ENCODE measurements around the gene UCHL5.

Gene UCHL5

DNA sequence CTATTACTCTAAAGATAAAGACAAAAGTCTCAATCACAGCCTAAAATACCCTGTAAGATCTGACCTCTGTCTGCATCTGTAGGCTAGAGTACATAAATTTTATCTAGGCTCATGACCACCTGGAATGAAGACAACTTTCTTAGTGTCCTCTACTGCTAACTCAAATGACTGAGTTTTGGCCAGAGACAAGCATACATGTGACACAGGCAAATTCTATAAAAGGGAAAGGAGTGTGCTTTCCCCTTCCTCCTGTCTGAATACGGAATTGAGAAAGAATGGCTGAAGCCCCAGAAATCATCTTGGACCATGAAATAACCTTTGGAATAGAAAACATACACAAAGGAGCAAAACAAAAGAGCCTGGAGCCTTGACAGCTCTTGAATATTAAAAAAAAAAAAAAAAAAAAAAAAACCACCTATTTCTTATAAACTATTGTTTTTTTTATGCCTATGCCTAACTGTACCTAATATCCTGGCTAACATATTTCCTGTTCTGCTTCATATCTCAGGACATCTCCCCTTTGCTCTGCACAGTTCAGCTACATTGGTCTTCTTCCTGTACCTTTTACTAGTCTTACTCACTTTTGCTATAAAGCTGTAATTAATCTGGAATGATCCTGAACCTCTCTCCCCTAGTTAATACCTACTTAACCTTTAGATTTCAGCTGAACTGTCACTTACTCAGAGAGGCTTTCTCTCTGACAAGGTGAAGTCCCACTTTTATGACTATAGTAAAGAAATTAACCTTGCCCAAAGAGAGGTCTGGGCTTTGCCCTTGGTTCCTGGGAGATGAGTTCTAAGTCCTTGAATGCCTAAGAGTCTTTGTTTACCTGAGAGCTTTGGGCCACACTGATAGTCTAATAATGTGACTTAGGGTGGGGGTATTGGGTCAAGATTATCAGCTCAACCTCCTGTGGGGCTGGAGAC is 16.1 kb downstream of the UCHL5 start:
- no peak for TF ChIP-seq TCF12 (IDR thresholded peaks at IDR 0.05; ENCODE audit: low read depth)
- TF ChIP-seq, protein P1, sequence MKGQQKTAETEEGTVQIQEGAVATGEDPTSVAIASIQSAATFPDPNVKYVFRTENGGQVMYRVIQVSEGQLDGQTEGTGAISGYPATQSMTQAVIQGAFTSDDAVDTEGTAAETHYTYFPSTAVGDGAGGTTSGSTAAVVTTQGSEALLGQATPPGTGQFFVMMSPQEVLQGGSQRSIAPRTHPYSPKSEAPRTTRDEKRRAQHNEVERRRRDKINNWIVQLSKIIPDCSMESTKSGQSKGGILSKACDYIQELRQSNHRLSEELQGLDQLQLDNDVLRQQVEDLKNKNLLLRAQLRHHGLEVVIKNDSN (IDR thresholded peaks at IDR 0.05) = no peak
- TF ChIP-seq CEBPB (IDR thresholded peaks at IDR 0.05) = no peak
- TF ChIP-seq, protein P2, sequence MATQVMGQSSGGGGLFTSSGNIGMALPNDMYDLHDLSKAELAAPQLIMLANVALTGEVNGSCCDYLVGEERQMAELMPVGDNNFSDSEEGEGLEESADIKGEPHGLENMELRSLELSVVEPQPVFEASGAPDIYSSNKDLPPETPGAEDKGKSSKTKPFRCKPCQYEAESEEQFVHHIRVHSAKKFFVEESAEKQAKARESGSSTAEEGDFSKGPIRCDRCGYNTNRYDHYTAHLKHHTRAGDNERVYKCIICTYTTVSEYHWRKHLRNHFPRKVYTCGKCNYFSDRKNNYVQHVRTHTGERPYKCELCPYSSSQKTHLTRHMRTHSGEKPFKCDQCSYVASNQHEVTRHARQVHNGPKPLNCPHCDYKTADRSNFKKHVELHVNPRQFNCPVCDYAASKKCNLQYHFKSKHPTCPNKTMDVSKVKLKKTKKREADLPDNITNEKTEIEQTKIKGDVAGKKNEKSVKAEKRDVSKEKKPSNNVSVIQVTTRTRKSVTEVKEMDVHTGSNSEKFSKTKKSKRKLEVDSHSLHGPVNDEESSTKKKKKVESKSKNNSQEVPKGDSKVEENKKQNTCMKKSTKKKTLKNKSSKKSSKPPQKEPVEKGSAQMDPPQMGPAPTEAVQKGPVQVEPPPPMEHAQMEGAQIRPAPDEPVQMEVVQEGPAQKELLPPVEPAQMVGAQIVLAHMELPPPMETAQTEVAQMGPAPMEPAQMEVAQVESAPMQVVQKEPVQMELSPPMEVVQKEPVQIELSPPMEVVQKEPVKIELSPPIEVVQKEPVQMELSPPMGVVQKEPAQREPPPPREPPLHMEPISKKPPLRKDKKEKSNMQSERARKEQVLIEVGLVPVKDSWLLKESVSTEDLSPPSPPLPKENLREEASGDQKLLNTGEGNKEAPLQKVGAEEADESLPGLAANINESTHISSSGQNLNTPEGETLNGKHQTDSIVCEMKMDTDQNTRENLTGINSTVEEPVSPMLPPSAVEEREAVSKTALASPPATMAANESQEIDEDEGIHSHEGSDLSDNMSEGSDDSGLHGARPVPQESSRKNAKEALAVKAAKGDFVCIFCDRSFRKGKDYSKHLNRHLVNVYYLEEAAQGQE (IDR thresholded peaks at IDR 0.05; ENCODE audit: low read depth) = no peak
- TF ChIP-seq ZBTB7A (IDR thresholded peaks at IDR 0.05; ENCODE audit: low read depth) = no peak
- TF ChIP-seq EP300 (IDR thresholded peaks at IDR 0.05; ENCODE audit: borderline replicate concordance) = no peak
- TF ChIP-seq RAD21 (IDR thresholded peaks at IDR 0.05; ENCODE audit: low read depth) = no peak

DNA sequence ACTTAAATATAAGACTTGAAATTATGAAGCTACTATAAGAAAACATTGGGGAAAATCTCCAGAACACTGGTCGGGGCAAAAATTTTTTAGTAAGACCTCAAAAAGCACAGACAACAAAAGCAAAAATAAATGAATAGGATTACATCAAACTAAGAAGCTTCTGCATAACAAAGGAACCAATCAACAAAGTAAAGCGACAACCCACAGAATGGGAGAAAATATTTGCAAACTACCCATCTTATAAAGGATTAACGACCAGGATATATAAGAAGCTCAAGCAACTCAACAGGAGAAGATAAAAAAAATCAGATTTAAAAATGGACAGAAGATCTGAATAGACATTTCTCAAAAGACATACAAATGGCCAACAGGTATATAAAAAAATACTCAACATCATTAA is 19.1 kb downstream of the UCHL5 start:
- TF ChIP-seq, protein P1 (IDR thresholded peaks at IDR 0.05) = no peak
- TF ChIP-seq EP300 (IDR thresholded peaks at IDR 0.05; ENCODE audit: borderline replicate concordance) = no peak
- no peak for TF ChIP-seq NFIC (IDR thresholded peaks at IDR 0.05)
- TF ChIP-seq, protein P2 (IDR thresholded peaks at IDR 0.05; ENCODE audit: low read depth) = no peak
- no peak for TF ChIP-seq CEBPB (IDR thresholded peaks at IDR 0.05)
- no peak for TF ChIP-seq ZBTB7A (IDR thresholded peaks at IDR 0.05; ENCODE audit: low read depth)
- no peak for TF ChIP-seq EGR1 (IDR thresholded peaks at IDR 0.05)
- no peak for TF ChIP-seq TAF1 (IDR thresholded peaks at IDR 0.05; ENCODE audit: low read depth)
- no peak for TF ChIP-seq TEAD4 (IDR thresholded peaks at IDR 0.05)

DNA sequence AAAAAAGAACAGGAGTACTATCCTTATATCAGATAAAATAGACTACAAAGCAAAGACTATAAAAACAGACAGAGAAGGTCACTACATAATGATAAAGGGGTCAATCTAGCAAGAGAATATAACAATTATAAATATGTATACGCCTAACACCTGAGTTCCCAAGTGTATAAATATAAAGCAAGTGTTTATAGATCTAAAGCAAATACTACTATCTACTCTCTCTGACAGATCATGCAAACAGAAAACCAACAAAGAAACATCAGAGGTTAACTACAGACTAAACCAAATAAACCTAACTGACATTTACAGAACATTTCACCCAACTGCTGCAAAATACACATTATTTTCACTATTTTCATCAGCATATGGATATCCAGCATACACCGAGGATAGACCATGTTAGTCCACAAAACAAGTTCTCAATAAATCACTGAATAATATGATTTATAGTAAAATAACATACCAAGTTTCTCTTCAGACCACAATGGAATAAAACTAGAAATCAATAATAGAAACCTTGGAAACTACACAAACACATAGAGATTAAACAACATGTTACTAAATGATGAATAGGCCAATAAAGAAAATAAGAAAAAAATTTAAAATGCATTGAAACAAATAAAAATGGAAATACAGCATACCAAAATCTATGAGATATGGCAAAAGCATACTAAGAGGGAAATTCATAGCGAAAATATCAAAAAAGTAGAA is 22.7 kb downstream of the UCHL5 start:
- TF ChIP-seq, protein P3, sequence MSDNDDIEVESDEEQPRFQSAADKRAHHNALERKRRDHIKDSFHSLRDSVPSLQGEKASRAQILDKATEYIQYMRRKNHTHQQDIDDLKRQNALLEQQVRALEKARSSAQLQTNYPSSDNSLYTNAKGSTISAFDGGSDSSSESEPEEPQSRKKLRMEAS (IDR thresholded peaks at IDR 0.05) = no peak
- TF ChIP-seq EP300 (IDR thresholded peaks at IDR 0.05; ENCODE audit: borderline replicate concordance) (no peak), TAF1 (IDR thresholded peaks at IDR 0.05; ENCODE audit: low read depth) (no peak)
- TF ChIP-seq, protein P1 (IDR thresholded peaks at IDR 0.05) = no peak

DNA sequence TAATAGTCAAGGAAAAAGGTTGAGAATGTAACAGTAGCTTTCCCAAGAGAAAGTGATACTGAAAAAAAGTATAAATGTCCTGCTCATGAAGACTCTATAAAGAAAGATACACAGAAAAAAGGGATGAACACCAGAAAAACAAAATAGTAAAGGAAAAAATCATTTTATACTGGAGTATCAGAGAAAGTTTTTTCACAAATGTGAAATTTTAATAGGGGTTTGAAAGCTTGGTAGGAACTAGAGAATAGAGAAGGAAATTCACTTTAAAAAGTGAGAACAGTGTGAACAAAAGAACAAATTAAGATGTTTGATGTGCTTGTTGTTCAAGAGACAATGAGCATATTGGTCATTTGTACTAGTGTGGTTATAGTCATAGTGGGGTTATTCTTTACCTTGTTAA is 25.6 kb downstream of the UCHL5 start:
- TF ChIP-seq EP300 (IDR thresholded peaks at IDR 0.05; ENCODE audit: borderline replicate concordance) = no peak
- no peak for TF ChIP-seq TAF1 (IDR thresholded peaks at IDR 0.05; ENCODE audit: low read depth)
- no peak for TF ChIP-seq YY1 (IDR thresholded peaks at IDR 0.05; ENCODE audit: low read depth)
- no peak for TF ChIP-seq CEBPB (IDR thresholded peaks at IDR 0.05)
- no peak for TF ChIP-seq FOXM1 (IDR thresholded peaks at IDR 0.05; ENCODE audit: borderline replicate concordance, low read depth)
- no peak for TF ChIP-seq TCF12 (IDR thresholded peaks at IDR 0.05; ENCODE audit: low read depth)
- TF ChIP-seq ZBTB7A (IDR thresholded peaks at IDR 0.05; ENCODE audit: low read depth) = no peak
- TF ChIP-seq, protein P2 (IDR thresholded peaks at IDR 0.05; ENCODE audit: low read depth) = no peak
- no peak for TF ChIP-seq TEAD4 (IDR thresholded peaks at IDR 0.05)
- TF ChIP-seq, protein P3 (IDR thresholded peaks at IDR 0.05) = no peak
- no peak for TF ChIP-seq RAD21 (IDR thresholded peaks at IDR 0.05; ENCODE audit: low read depth)
- no peak for TF ChIP-seq CREB1 (IDR thresholded peaks at IDR 0.05; ENCODE audit: low read depth)
- no peak for TF ChIP-seq EGR1 (IDR thresholded peaks at IDR 0.05)
- TF ChIP-seq NFIC (IDR thresholded peaks at IDR 0.05) = no peak
- TF ChIP-seq, protein P1 (IDR thresholded peaks at IDR 0.05) = no peak
